K562 (cell line): ENCODE measurements around the gene TDRD6. TPM values are rescaled to one million over a fixed set of nuclear protein-coding genes. Genes with fewer than 3 reads are reported as not detected.

Experiments
- ATAC-seq: fragments of 200-7000 bp; cut with Tn5 transposase; 3 replicates; pipeline ENCODE4 v1.9.1; 2020; ENCODE audit warnings: moderate library complexity
- BruUV-seq: library from RNA; stranded (reverse); fragments of 400-500 nt; replicated peaks from 2 replicates; lab custom pipeline; 2021; lab: Mats Ljungman, UMichigan
- CTCF ChIA-PET: fragments of 300-600 bp; formaldehyde crosslinking; extraction: SDS; loops from one replicate; lab custom pipeline; 2021; ENCODE audit warnings: low intra/inter-chr PET ratio; lab: Yijun Ruan, JAX
- POLR2A ChIA-PET: fragments of 300-600, 350-650 bp; sonication (Branson Sonifier 250); formaldehyde crosslinking; extraction: SDS; loops from one replicate; lab custom pipeline; 2021; ENCODE audit warnings: antibody characterized with exemption, inconsistent platforms; lab: Yijun Ruan, JAX
- DNase-seq, 4 experiments: peaks; one replicate each; pipeline versions ENCODE4 v3.0.0 to v3.0.0-alpha.2; 2011 to 2018; ENCODE audit warnings: low spot score in 3 of 4, mixed read lengths in 3 of 4; ENCODE audit errors: extremely low read depth in 1 of 4
- FAIRE-seq: peaks from 2 replicates; lab custom pipeline; 2011; peaks lifted over from hg19 to GRCh38; lab: Jason Lieb, UNC
- H2AFZ ChIP-seq: 2 replicates; pipeline ENCODE4 v1.6.0; 2011; ENCODE audit warnings: low read depth, low read length, control low read depth, inconsistent platforms
- H3K27ac ChIP-seq: fragments of 200-600 bp; 3 replicates; pipeline ENCODE4 v1.8.0; 2011; ENCODE audit warnings: low read depth, mild to moderate bottlenecking, control low read depth, inconsistent platforms, low read length, moderate library complexity, mixed read lengths; ENCODE audit errors: extremely low read depth
- H3K27me3 ChIP-seq, 2 experiments: fragments of 300-600 bp in 1 of 2; 2 replicates in 1 of 2; 3 replicates in 1 of 2; pipeline versions ENCODE4 v1.6.0 to v1.8.0; 2011; ENCODE audit warnings: inconsistent platforms in 2 of 2, low read length in 2 of 2, mild to moderate bottlenecking in 1 of 2, mixed read lengths in 1 of 2, moderate library complexity in 1 of 2; ENCODE audit not compliant: control insufficient read depth in 2 of 2, insufficient read depth in 2 of 2
- H3K36me3 ChIP-seq: fragments of 300-600 bp; 3 replicates; pipeline ENCODE4 v1.8.0; 2011; ENCODE audit warnings: mild to moderate bottlenecking, low read length, inconsistent platforms; ENCODE audit not compliant: control insufficient read depth, insufficient read depth
- H3K4me1 ChIP-seq, 2 experiments: fragments of 200-600 bp in 1 of 2; replicated peaks in 1 of 2; 2 replicates in 1 of 2; 3 replicates in 1 of 2; pipeline versions ENCODE4 v1.5.1 to v1.8.0; 2011; ENCODE audit warnings: inconsistent platforms in 2 of 2, low read length in 2 of 2, mild to moderate bottlenecking in 1 of 2, mixed read lengths in 1 of 2, moderate library complexity in 1 of 2; ENCODE audit not compliant: control insufficient read depth in 2 of 2, insufficient read depth in 2 of 2
- H3K4me2 ChIP-seq: 2 replicates; pipeline ENCODE4 v1.6.1; 2011; ENCODE audit warnings: low read length, control low read depth, inconsistent platforms, mixed read lengths; ENCODE audit not compliant: insufficient read depth
- H3K4me3 ChIP-seq: fragments of 200-600 bp; sonication (generic), shearing (Covaris generic); 2 replicates; pipeline ENCODE4 v1.5.1; 2016; ENCODE audit warnings: control low read depth, inconsistent platforms
- H3K79me2 ChIP-seq: fragments of 200-600 bp; 3 replicates; pipeline ENCODE4 v1.8.0; 2011; ENCODE audit warnings: low read length, inconsistent platforms; ENCODE audit not compliant: control insufficient read depth, insufficient read depth
- H3K9ac ChIP-seq, 2 experiments: 2 replicates each; pipeline versions ENCODE4 v1.6.0 to v1.6.1; 2011; ENCODE audit warnings: low read depth in 2 of 2, low read length in 2 of 2, control low read depth in 1 of 2, inconsistent platforms in 1 of 2, mild to moderate bottlenecking in 1 of 2, mixed read lengths in 1 of 2; ENCODE audit not compliant: insufficient read depth in 1 of 2
- H3K9me1 ChIP-seq: one replicate; pipeline ENCODE4 v1.6.0; 2011; ENCODE audit warnings: inconsistent platforms, mild to moderate bottlenecking, low read length, moderate library complexity; ENCODE audit not compliant: control insufficient read depth, insufficient read depth
- H3K9me3 ChIP-seq: replicated peaks from 2 replicates; pipeline ENCODE4 v1.5.1; 2011; ENCODE audit warnings: low read depth, low read length, inconsistent platforms; ENCODE audit not compliant: control insufficient read depth, insufficient read depth
- H4K20me1 ChIP-seq: replicated peaks from 2 replicates; pipeline ENCODE4 v1.6.1; 2011; ENCODE audit warnings: low read length, inconsistent platforms, mixed read lengths; ENCODE audit not compliant: control insufficient read depth, insufficient read depth
- CBX5 ChIP-seq: IDR thresholded peaks from 2 replicates; pipeline ENCODE4 v1.6.1; 2014; ENCODE audit warnings: low read depth, borderline replicate concordance
- KDM1A ChIP-seq, 2 experiments: fragments of 450-650 bp; IDR thresholded peaks; 2 replicates each; pipeline ENCODE4 v1.6.1; 2016; ENCODE audit warnings: mild to moderate bottlenecking in 2 of 2
- KDM2B ChIP-seq: fragments of 250-450 bp; sonication (Bioruptor Pico); IDR thresholded peaks from 2 replicates; pipeline ENCODE4 v1.8.0; 2021; ENCODE audit warnings: mild to moderate bottlenecking, moderate library complexity
- KHSRP ChIP-seq: fragments of 450-650 bp; IDR thresholded peaks from 2 replicates; pipeline ENCODE4 v1.6.1; 2017
- PHTF2 ChIP-seq: fragments of 250-450 bp; sonication (Bioruptor Pico); IDR thresholded peaks from 2 replicates; pipeline ENCODE4 v1.5.0; 2021; ENCODE audit warnings: mild to moderate bottlenecking
- POLR3A ChIP-seq: IDR thresholded peaks from 2 replicates; pipeline ENCODE4 v1.6.1; 2011; ENCODE audit warnings: borderline replicate concordance, mild to moderate bottlenecking, moderate library complexity; ENCODE audit not compliant: insufficient read length, insufficient read depth; ENCODE audit errors: extremely low read depth
- SMAD2 ChIP-seq: fragments of 150-350 bp; IDR thresholded peaks from 2 replicates; pipeline ENCODE4 v1.6.1; 2014; ENCODE audit warnings: low read depth, mild to moderate bottlenecking, low read length
- SMAD4 ChIP-seq: fragments of 250-450 bp; sonication (Bioruptor Pico); conservative IDR thresholded peaks from 2 replicates; pipeline ENCODE4 v1.8.0; 2021; ENCODE audit warnings: inconsistent platforms, mild to moderate bottlenecking, moderate library complexity
- THRAP3 ChIP-seq: fragments of 450-650 bp; IDR thresholded peaks from 2 replicates; pipeline ENCODE4 v1.6.1; 2016; ENCODE audit warnings: mild to moderate bottlenecking, inconsistent platforms, borderline replicate concordance
- TRIM28 ChIP-seq: fragments of 450-650 bp; IDR thresholded peaks from 2 replicates; pipeline ENCODE4 v1.6.1; 2017
- ZNF133 ChIP-seq: fragments of 250-450 bp; sonication (Bioruptor Pico); IDR thresholded peaks from 2 replicates; pipeline ENCODE4 v1.4.0; 2020; ENCODE audit warnings: mild to moderate bottlenecking
- ZNF143 ChIP-seq: sonication (generic); formaldehyde crosslinking; IDR thresholded peaks from 2 replicates; pipeline ENCODE4 v1.9.0; 2022; ENCODE audit warnings: mild to moderate bottlenecking, missing genetic modification reagents
- ZZZ3 ChIP-seq: fragments of 450-650 bp; IDR thresholded peaks from 2 replicates; pipeline ENCODE4 v1.6.1; 2016; ENCODE audit warnings: antibody characterized with exemption, mild to moderate bottlenecking, moderate library complexity
- WGBS: fragments of 100-300 bp; shearing (Covaris generic); methylation state at CpG from one replicate; pipeline ENCODE4 v1.1.6; 2016; ENCODE audit warnings: low coverage, mixed read lengths; ENCODE audit not compliant: insufficient coverage; ENCODE audit errors: missing lambda C conversion rate; 5-methylcytosine and 5-hydroxymethylcytosine counted together
- in situ Hi-C: fragments of 300-500 bp; cut with MboI; formaldehyde crosslinking; loops from 4 replicates; pipeline ENCODE4 v1.15.0; 2018; ENCODE audit warnings: inconsistent platforms, mixed read lengths
- intact Hi-C: fragments of 100-400 bp; cut with micrococcal nuclease; formaldehyde crosslinking; loops from 2 replicates; pipeline ENCODE4 v1.14.2; 2022
- polyA plus RNA-seq, 8 experiments: library from polyadenylated mRNA; depleted of rRNA in 4 of 8; stranded (reverse) in 5 of 8; unstranded in 3 of 8; fragments of >200 nt; fragmentation: Nextera tagmentation in 2 of 8; fragmentation: Illumina TruSeq in 1 of 8; extraction: Ambion mirVana in 2 of 8; extraction: Trizol in 1 of 8; gene quantifications; 2 replicates each; pipeline versions ENCODE4 v1.2.1 to v1.2.3, GENCODE V29; 2011 to 2014; ENCODE audit warnings: inconsistent platforms in 1 of 8, missing spikeins in 1 of 8
- total RNA-seq, 7 experiments: library from RNA; depleted of rRNA in 6 of 7; stranded (reverse); fragments of >200 nt in 6 of 7; fragmentation: Illumina TruSeq in 2 of 7; extraction: Trizol in 2 of 7; gene quantifications; 2 replicates each; pipeline versions ENCODE4 v1.2.1 to v1.2.3, GENCODE V29; 2011 to 2021; ENCODE audit warnings: low replicate concordance in 1 of 7
- TF ChIP-seq, protein P1 (sequence below): fragments of 250-450 bp; sonication (Bioruptor Pico); IDR thresholded peaks from 2 replicates; pipeline ENCODE4 v1.4.0; 2020; ENCODE audit warnings: mild to moderate bottlenecking
- TF ChIP-seq, protein P2 (sequence below): fragments of 250-450 bp; sonication (Bioruptor Pico); IDR thresholded peaks from 2 replicates; pipeline ENCODE4 v1.5.0; 2021; ENCODE audit warnings: mild to moderate bottlenecking, moderate library complexity
- TF ChIP-seq, protein P3 (sequence below): fragments of 250-450 bp; sonication (Bioruptor Pico); IDR thresholded peaks from 2 replicates; pipeline ENCODE4 v1.4.0; 2020

TDRD6 gene
- total and polyA plus RNA-seq, 9 of the 15 experiments (the other 6 are each of a cell fraction or from before 2014, with no cell fraction given), result under 0.01 to 0.53 (median 0.14) TPM; not detected in 1

DNA sequence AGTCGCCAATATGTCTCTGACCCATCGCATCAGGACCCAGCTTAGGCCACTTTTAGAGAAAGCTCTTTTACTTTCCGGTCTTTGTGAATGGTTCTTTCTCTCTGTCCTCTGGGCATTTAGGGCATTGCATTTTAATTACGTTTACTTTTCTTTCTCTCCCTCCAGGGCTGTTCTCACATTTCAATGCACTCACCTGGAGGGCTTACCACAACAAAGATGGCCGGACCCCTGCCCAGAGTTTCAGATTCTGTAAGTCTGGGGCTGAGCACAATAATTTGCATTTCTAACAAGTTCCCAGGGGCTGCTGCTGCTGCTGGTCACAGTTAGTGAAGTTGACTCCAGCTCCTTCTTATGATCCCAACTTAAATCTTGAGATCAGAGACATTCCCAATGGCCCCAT lies 62.0 kb downstream of the TDRD6 start:
- in situ Hi-C loops, result no loop called here
- CTCF ChIA-PET, result no interaction called here
- WGBS, result 2% methylated on average over 5 of the region's 5 CpGs
- Histone ChIP-seq H3K4me3 (no peak overlapping the region), H3K27me3 (no peaks in the 10 kb centered on the region), H3K36me3 (no peaks in the 10 kb centered on the region), H3K4me2 (no peak overlapping the region)
- intact Hi-C loops, result no loop called here
- TF ChIP-seq KDM2B (CRISPR knock-in tag), result no peak
- TF ChIP-seq, protein P1, sequence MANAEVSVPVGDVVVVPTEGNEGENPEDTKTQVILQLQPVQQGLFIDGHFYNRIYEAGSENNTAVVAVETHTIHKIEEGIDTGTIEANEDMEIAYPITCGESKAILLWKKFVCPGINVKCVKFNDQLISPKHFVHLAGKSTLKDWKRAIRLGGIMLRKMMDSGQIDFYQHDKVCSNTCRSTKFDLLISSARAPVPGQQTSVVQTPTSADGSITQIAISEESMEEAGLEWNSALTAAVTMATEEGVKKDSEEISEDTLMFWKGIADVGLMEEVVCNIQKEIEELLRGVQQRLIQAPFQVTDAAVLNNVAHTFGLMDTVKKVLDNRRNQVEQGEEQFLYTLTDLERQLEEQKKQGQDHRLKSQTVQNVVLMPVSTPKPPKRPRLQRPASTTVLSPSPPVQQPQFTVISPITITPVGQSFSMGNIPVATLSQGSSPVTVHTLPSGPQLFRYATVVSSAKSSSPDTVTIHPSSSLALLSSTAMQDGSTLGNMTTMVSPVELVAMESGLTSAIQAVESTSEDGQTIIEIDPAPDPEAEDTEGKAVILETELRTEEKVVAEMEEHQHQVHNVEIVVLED (CRISPR knock-in tag), result no peak
- no peak for TF ChIP-seq SMAD4 (CRISPR knock-in tag)
- TF ChIP-seq, protein P2, sequence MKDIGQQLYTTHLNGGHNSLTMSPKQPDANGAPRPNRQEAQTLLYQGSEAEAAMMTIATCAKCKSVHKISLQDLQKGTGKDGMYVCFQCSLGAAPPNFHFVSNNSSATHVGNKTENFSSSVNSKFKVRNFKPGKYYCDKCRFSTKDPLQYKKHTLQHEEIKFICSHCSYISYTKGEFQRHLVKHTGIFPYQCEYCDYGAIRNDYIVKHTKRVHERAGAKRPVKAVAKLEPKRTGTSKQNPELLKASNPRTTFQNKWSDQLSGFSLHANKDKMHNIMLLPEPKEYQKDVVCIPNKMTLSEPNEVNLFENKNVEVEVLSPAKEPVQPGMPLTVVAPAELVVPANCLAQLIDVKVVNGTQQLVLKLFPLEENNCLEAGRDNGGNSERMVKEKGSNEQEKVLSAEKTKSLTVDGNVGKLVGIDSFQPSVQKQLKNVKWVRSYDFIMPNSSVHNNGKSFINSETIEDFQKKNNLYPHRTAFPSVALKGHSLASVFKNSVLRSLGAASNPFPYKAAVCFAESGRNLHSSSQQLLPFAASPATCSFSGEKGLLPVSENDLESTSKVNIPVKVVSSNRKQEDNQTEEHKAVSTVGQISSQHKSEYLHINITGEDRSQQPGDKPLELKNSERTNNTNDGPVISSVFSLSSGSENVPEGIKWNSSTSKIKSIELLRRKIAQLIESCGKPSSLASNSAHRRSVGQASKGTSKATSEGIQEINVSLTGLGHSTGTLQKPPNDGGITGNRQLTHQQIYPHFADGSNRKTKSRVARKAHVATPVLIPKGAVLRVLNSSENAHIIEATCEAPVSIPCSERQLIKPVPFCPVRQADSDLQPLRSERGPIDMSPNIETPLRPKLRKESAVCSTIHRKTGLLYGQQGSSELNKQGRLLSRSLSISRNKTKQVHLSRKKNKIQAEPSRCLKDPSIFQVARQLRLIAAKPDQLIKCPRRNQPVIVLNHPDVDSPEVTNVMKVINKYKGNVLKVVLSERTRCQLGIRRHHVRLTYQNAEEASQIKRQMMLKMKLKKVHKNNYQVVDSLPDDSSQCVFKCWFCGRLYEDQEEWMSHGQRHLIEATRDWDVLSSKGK (CRISPR knock-in tag), result no peak
- no peak for TF ChIP-seq PHTF2
- TF ChIP-seq CBX5, result no peak
- TF ChIP-seq ZZZ3, result no peak
- TF ChIP-seq, protein P3, sequence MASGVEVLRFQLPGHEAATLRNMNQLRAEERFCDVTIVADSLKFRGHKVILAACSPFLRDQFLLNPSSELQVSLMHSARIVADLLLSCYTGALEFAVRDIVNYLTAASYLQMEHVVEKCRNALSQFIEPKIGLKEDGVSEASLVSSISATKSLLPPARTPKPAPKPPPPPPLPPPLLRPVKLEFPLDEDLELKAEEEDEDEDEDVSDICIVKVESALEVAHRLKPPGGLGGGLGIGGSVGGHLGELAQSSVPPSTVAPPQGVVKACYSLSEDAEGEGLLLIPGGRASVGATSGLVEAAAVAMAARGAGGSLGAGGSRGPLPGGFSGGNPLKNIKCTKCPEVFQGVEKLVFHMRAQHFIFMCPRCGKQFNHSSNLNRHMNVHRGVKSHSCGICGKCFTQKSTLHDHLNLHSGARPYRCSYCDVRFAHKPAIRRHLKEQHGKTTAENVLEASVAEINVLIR, result no peak
- no peak for TF ChIP-seq ZNF143 (CRISPR knock-in tag)
- no peak for TF ChIP-seq THRAP3
- TF ChIP-seq SMAD2, result no peak
- TF ChIP-seq POLR3A, result no peak
- no peak for TF ChIP-seq KHSRP
- no peak for TF ChIP-seq TRIM28
- TF ChIP-seq KDM1A (IDR thresholded peaks at IDR 0.05), result no peak
- TF ChIP-seq ZNF133 (CRISPR knock-in tag), result no peak
- TF ChIP-seq, all 486 proteins: peak for 0
- Histone ChIP-seq H3K79me2 (no peaks in the 10 kb centered on the region), H3K9me3 (no peaks in the 10 kb centered on the region), H2AFZ (no peak overlapping the region), H4K20me1 (no peaks in the 10 kb centered on the region), H3K4me1 (no peaks in the 10 kb centered on the region), H3K9me1 (no peaks in the 10 kb centered on the region), H3K27ac (no peak overlapping the region), H3K9ac (no peak overlapping the region)
- no TSS peak for BruUV-seq
- FAIRE-seq (no peak), ATAC-seq (no peak), DNase-seq (no peak)
- POLR2A ChIA-PET, result no interaction called here
